GM18505 (cell line): ENCODE measurements around the gene EXOG.

ENCODE experiments used
- ATAC-seq: cut with Tn5 transposase; IDR thresholded peaks from one replicate; pipeline ENCODE4 v1.9.1; 2021; ENCODE audit not compliant: unreplicated experiment
- POLR2A ChIP-seq: IDR thresholded peaks from 4 replicates; pipeline ENCODE4 v1.6.1; 2011; ENCODE audit warnings: borderline replicate concordance; ENCODE audit not compliant: insufficient read depth, insufficient read length; ENCODE audit errors: extremely low read depth

The EXOG gene

GRCh38 chr3:38575279-38575843 is 79.2 kb downstream of the EXOG start:
- no peak for ATAC-seq
- no peak for TF ChIP-seq POLR2A
